CD14-positive monocyte (primary cell): ENCODE results near the gene CNNM4. TPM values are rescaled to one million over a fixed set of nuclear protein-coding genes. Genes with fewer than 3 reads are reported as not detected.

Experiments
- DNase-seq, 3 donors: peaks; one replicate each; pipeline ENCODE4 v3.0.0-alpha.2; 2011 to 2022
- H2AFZ ChIP-seq: 2 replicates; pipeline ENCODE4 v1.6.0; 2012; ENCODE audit warnings: mild to moderate bottlenecking, low read depth, low read length, inconsistent platforms; ENCODE audit not compliant: insufficient read depth, poor library complexity, severe bottlenecking
- H3K27ac ChIP-seq, 2 donors: 1 replicate in 1 of 2; 2 replicates in 1 of 2; pipeline ENCODE4 v1.5.1; 2012 to 2013; ENCODE audit warnings: low read length in 2 of 2, control low read depth in 1 of 2, inconsistent platforms in 1 of 2, low read depth in 1 of 2, mild to moderate bottlenecking in 1 of 2
- H3K27me3 ChIP-seq, 2 donors: one replicate each; pipeline versions ENCODE4 v1.6.0 to v1.6.1; 2011 to 2013; ENCODE audit warnings: low read length in 2 of 2; ENCODE audit not compliant: control insufficient read depth in 2 of 2, insufficient read depth in 2 of 2
- H3K36me3 ChIP-seq, 2 donors: replicated peaks in 1 of 2; 1 replicate in 1 of 2; 2 replicates in 1 of 2; pipeline versions ENCODE4 v1.5.1 to v1.6.1; 2012 to 2013; ENCODE audit warnings: low read length in 2 of 2, control low read depth in 1 of 2, inconsistent platforms in 1 of 2, mild to moderate bottlenecking in 1 of 2; ENCODE audit not compliant: insufficient read depth in 2 of 2, control insufficient read depth in 1 of 2
- H3K4me1 ChIP-seq, 2 donors: 1 replicate in 1 of 2; 2 replicates in 1 of 2; pipeline versions ENCODE4 v1.5.1 to v1.6.1; 2012 to 2013; ENCODE audit warnings: low read length in 2 of 2, control low read depth in 1 of 2, inconsistent platforms in 1 of 2, mild to moderate bottlenecking in 1 of 2, moderate library complexity in 1 of 2; ENCODE audit not compliant: insufficient read depth in 2 of 2, control insufficient read depth in 1 of 2
- H3K4me2 ChIP-seq: replicated peaks from 2 replicates; pipeline ENCODE3; 2012; ENCODE audit warnings: low read length, moderate library complexity, mild to moderate bottlenecking; ENCODE audit not compliant: poor library complexity, severe bottlenecking; ENCODE audit errors: extremely low read depth
- H3K4me3 ChIP-seq, 3 experiments: fragments of 200-600 bp in 1 of 3; sonication (generic) in 1 of 3; replicated peaks in 1 of 3; 1 replicate in 2 of 3; 2 replicates in 1 of 3; pipeline ENCODE4 v1.5.1; 2011 to 2013; ENCODE audit warnings: low read length in 3 of 3, mild to moderate bottlenecking in 3 of 3, control low read depth in 2 of 3, low read depth in 2 of 3, inconsistent platforms in 1 of 3, moderate library complexity in 1 of 3
- H3K79me2 ChIP-seq: 2 replicates; pipeline ENCODE4 v1.6.0; 2012; ENCODE audit warnings: mild to moderate bottlenecking, control low read depth, inconsistent platforms, low read length, moderate library complexity; ENCODE audit not compliant: insufficient read depth
- H3K9ac ChIP-seq: 2 replicates; pipeline ENCODE4 v1.6.0; 2017; ENCODE audit warnings: low read length, mild to moderate bottlenecking; ENCODE audit not compliant: insufficient read depth, poor library complexity, severe bottlenecking
- H3K9me3 ChIP-seq, 2 donors: replicated peaks in 1 of 2; 1 replicate in 1 of 2; 2 replicates in 1 of 2; pipeline versions ENCODE4 v1.5.1 to v1.6.1; 2012 to 2013; ENCODE audit warnings: low read length in 2 of 2, control low read depth in 1 of 2; ENCODE audit not compliant: control insufficient read depth in 1 of 2, insufficient read depth in 1 of 2
- H4K20me1 ChIP-seq: 2 replicates; pipeline ENCODE4 v1.6.0; 2012; ENCODE audit warnings: mild to moderate bottlenecking, low read length, control low read depth, moderate library complexity; ENCODE audit not compliant: insufficient read depth
- H3K27ac Mint-ChIP-seq, 7 donors: one replicate each; pipeline ENCODE4 v1.8.0; 2020; ENCODE audit warnings: mild to moderate bottlenecking in 7 of 7, mixed read lengths in 7 of 7, moderate library complexity in 6 of 7, inconsistent platforms in 2 of 7
- H3K27me3 Mint-ChIP-seq, 3 donors: one replicate each; pipeline ENCODE4 v1.8.0; 2021 to 2022; ENCODE audit warnings: low read depth in 3 of 3, mild to moderate bottlenecking in 3 of 3, mixed read lengths in 3 of 3, moderate library complexity in 3 of 3, inconsistent platforms in 1 of 3
- H3K36me3 Mint-ChIP-seq, 2 donors: one replicate each; pipeline ENCODE4 v1.8.0; 2020; ENCODE audit warnings: mixed read lengths in 2 of 2, inconsistent platforms in 1 of 2, mild to moderate bottlenecking in 1 of 2
- H3K4me1 Mint-ChIP-seq: one replicate; pipeline ENCODE4 v1.8.0; 2020; ENCODE audit warnings: mild to moderate bottlenecking, mixed read lengths
- H3K4me3 Mint-ChIP-seq, 2 donors: one replicate each; pipeline ENCODE4 v1.8.0; 2020; ENCODE audit warnings: mild to moderate bottlenecking in 2 of 2, mixed read lengths in 2 of 2, moderate library complexity in 1 of 2
- H3K9me3 Mint-ChIP-seq, 7 donors: one replicate each; pipeline ENCODE4 v1.8.0; 2020 to 2022; ENCODE audit warnings: mixed read lengths in 7 of 7, mild to moderate bottlenecking in 6 of 7, moderate library complexity in 6 of 7, inconsistent platforms in 2 of 7
- WGBS: methylation state at CpG from one replicate; pipeline ENCODE4 v1.1.5; 2013; ENCODE audit warnings: missing lambda C conversion rate; ENCODE audit not compliant: insufficient coverage; 5-methylcytosine and 5-hydroxymethylcytosine counted together
- intact Hi-C, 2 donors: fragments of 100-400 bp; cut with micrococcal nuclease; formaldehyde crosslinking; loops; one replicate each; pipeline versions ENCODE4 v1.15.0 to v1.15.1; 2023
- polyA plus RNA-seq, 3 donors: library from polyadenylated mRNA; depleted of rRNA in 1 of 3; unstranded in 2 of 3; stranded (reverse) in 1 of 3; fragments of 300-500 nt in 2 of 3; fragments of >200 nt in 1 of 3; fragmentation: Illumina TruSeq in 2 of 3; gene quantifications; 1 replicate in 2 of 3; 2 replicates in 1 of 3; pipeline ENCODE4 v1.2.3, GENCODE V29; 2012 to 2021
- TF ChIP-seq, protein P1 (sequence below): fragments of 200-600 bp; IDR thresholded peaks from one replicate; pipeline ENCODE4 v1.8.0; 2022; ENCODE audit warnings: antibody characterized with exemption, mild to moderate bottlenecking

CNNM4 gene
- polyA plus RNA-seq, 3 donors = 2.3 to 8.3 (median 2.6) TPM

DNA sequence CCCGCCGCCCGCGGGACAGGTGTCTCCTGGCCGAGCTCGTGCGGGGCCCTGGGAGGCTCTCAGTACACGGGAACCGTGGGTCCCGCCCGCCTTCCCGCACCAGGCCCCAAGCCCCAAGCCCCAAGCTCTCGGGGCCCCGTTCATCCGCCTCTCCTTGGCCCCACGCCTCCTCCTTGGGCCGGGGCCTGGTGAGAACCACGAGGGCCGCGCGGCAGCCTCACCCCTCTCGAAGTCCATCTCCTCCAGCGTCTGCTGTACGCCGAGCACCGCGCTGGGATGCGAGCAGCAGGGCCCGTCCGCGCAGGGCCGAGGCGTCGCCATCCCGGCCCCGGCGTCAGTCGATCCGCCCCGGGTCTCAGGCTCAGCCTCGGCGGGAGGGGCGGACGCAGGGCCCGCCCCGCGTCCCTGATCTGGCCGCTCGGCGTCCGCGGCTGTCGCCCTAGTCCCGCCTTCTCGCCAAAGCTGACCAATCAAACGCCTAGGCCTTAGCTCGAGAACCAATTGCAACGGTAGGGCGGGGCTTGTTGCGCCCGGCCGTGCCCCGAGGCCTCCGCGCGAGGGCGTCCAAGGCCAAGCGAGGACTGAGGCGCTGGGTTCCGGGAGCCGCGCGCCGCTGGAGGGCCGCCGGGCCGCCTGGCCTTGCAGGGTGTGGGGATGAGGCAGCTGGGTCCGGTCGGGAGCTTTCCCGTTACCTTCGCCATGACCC lies 97.1 kb downstream of the CNNM4 start, which contains the start of gene ANKRD39:
TSS of gene ANKRD39 (minus strand) at position 350 of the 706 bp plus-strand sequence. CDS start at position 321, 29 bp downstream.
- Histone ChIP-seq H3K9me3 (no peaks in the 10 kb centered on the region), H3K36me3 (peaks cover 5 to 13% of the 10 kb centered on the region in 2 donors), H2AFZ (peak within 1 kb of the TSS; percentile 95), H3K4me2 (peak within 1 kb of the TSS; percentile 97), H4K20me1 (no peaks in the 10 kb centered on the region), H3K4me1 (peaks cover 34 to 38% of the 10 kb centered on the region in 2 donors), H3K4me3 (peak within 1 kb of the TSS; percentile 59 to 76 (median 73)), H3K79me2 (peaks cover 17% of the 10 kb centered on the region), H3K27me3 (peaks cover 0 to 30% of the 10 kb centered on the region in 2 donors), H3K27ac (peak within 1 kb of the TSS in 1 of 2 donors; percentile 57), H3K9ac (peak within 1 kb of the TSS; percentile 73)
- peak within 1 kb of the TSS; percentile 80 to 89 for H3K4me3 Mint-ChIP-seq
- DNase-seq = peak; percentile 97 to 98 (median 98)
- peaks cover 42% of the 10 kb centered on the region for H3K4me1 Mint-ChIP-seq
- TF ChIP-seq, protein P1, sequence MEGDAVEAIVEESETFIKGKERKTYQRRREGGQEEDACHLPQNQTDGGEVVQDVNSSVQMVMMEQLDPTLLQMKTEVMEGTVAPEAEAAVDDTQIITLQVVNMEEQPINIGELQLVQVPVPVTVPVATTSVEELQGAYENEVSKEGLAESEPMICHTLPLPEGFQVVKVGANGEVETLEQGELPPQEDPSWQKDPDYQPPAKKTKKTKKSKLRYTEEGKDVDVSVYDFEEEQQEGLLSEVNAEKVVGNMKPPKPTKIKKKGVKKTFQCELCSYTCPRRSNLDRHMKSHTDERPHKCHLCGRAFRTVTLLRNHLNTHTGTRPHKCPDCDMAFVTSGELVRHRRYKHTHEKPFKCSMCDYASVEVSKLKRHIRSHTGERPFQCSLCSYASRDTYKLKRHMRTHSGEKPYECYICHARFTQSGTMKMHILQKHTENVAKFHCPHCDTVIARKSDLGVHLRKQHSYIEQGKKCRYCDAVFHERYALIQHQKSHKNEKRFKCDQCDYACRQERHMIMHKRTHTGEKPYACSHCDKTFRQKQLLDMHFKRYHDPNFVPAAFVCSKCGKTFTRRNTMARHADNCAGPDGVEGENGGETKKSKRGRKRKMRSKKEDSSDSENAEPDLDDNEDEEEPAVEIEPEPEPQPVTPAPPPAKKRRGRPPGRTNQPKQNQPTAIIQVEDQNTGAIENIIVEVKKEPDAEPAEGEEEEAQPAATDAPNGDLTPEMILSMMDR = peak; percentile 81
- intact Hi-C loops = loop anchor here (1.0 to 5.0 kb wide), 2 partner anchors 41 to 102 kb away; partner anchors contain the start of gene CNNM3 (in 2 of the 2)
- peak within 1 kb of the TSS in 6 of 7 donors; percentile 13 to 79 (median 60) for H3K27ac Mint-ChIP-seq
- 0% methylated on average over 81 of the region's 81 CpGs for WGBS
- peaks cover 21 to 24% of the 10 kb centered on the region in 2 donors for H3K36me3 Mint-ChIP-seq
- H3K9me3 Mint-ChIP-seq = peaks cover 0 to 3% (median 0%) of the 10 kb centered on the region in 7 donors
- peaks cover 21 to 38% (median 36%) of the 10 kb centered on the region in 3 donors for H3K27me3 Mint-ChIP-seq

- no peaks in the 10 kb centered on the region for H4K20me1 ChIP-seq
- peaks cover 45 to 48% of the 10 kb centered on the region in 2 donors for H3K4me1 ChIP-seq
- DNase-seq = no peak
- peaks cover 0 to 33% of the 10 kb centered on the region in 2 donors for H3K27me3 ChIP-seq
- H3K79me2 ChIP-seq = peaks cover 17% of the 10 kb centered on the region
- H3K4me3 ChIP-seq = no peak overlapping the region
- peaks cover 0 to 3% (median 0%) of the 10 kb centered on the region in 7 donors for H3K9me3 Mint-ChIP-seq
- peaks cover 50% of the 10 kb centered on the region for H3K4me1 Mint-ChIP-seq
- intact Hi-C loops = loop anchor here (5.0 kb wide), 1 partner anchor 42 kb away; the partner anchor contains the start of gene CNNM3 (in 2 of the 2)
- H3K9ac ChIP-seq = no peak overlapping the region
- TF ChIP-seq, protein P1 = no peak
- no peak overlapping the region for H3K27ac ChIP-seq
- peaks cover 23 to 47% (median 41%) of the 10 kb centered on the region in 3 donors for H3K27me3 Mint-ChIP-seq
- peak overlapping the region; percentile 97 for H3K4me2 ChIP-seq
- peak overlapping the region; percentile 79 to 83 for H3K4me3 Mint-ChIP-seq
- peaks cover 13 to 18% of the 10 kb centered on the region in 2 donors for H3K36me3 Mint-ChIP-seq
- H2AFZ ChIP-seq = peak overlapping the region; percentile 95
- H3K36me3 ChIP-seq = peaks cover 0 to 1% of the 10 kb centered on the region in 2 donors
- WGBS = 94% methylated on average over 6 of the region's 11 CpGs
- H3K27ac Mint-ChIP-seq = peak overlapping the region in 1 of 7 donors; percentile 13
- no peaks in the 10 kb centered on the region for H3K9me3 ChIP-seq
Observed at GRCh38 chr2:96859099-96859649, 98.5 kb downstream of the CNNM4 start.
